ENCODE data around the gene OGDH.

The OGDH gene

GRCh38 chr7:44748045-44748947, 141.9 kb downstream of the OGDH start, which contains the start of gene ZMIZ2 (continued):
- TF ChIP-seq ZBTB44 (tag by site-specific recombination; IDR thresholded peaks at IDR 0.05) (peak; percentile 49), ZNF513 (tag by site-specific recombination; IDR thresholded peaks at IDR 0.05) (no peak), BCL6B (tag by site-specific recombination; IDR thresholded peaks at IDR 0.05) (no peak), HOXC10 (CRISPR knock-in tag; IDR thresholded peaks at IDR 0.05) (no peak)

- Histone ChIP-seq H3K27ac (ENCODE audit: extremely low read depth, low read depth, low read length) (peak overlapping the region; percentile 71; the same call in 1 of the 2 replicates), H3K4me3 (ENCODE audit: low read depth, low read length) (peak overlapping the region; percentile 92), H3K4me1 (ENCODE audit: control insufficient read depth, insufficient read depth, low read length) (no peaks in the 10 kb centered on the region; the same call in 1 of the 2 replicates), H3K36me3 (ENCODE audit: control insufficient read depth in 2 of 2, insufficient read depth in 1 of 2, low read length in 2 of 2) (peaks cover 0 to 15% of the 10 kb centered on the region in 2 experiments; a peak in 2 of 3 replicates), H3K9me3 (ENCODE audit: control insufficient read depth, insufficient read depth, low read depth, low read length) (no peaks in the 10 kb centered on the region)
- ChIA-PET CTCF (interaction anchor here (0.8 to 1.2 kb wide), 2 partner anchors 161 to 174 kb away, joined by 3 read pairs; no protein-coding TSS in a partner anchor), POLR2A (interaction anchor here (0.5 to 2.6 kb wide), 3 partner anchors 114 to 175 kb away, joined by 3 to 10 read pairs (median 5); partner anchors contain the start of genes DDX56 and OGDH)
- no peak for TF ChIP-seq RBAK (tag by site-specific recombination; IDR thresholded peaks at IDR 0.05)
- TF ChIP-seq FEZF1 (tag by site-specific recombination; IDR thresholded peaks at IDR 0.05), result no peak
- no peak for TF ChIP-seq GLI2 (tag by site-specific recombination; IDR thresholded peaks at IDR 0.05; ENCODE audit: borderline replicate concordance, low read depth)
- TF ChIP-seq ZNF335 (tag by site-specific recombination; conservative IDR thresholded peaks at IDR 0.05), result peak; percentile 50
- TF ChIP-seq ZNF248 (tag by site-specific recombination; IDR thresholded peaks at IDR 0.05), result no peak
- TF ChIP-seq ZNF311 (tag by site-specific recombination; IDR thresholded peaks at IDR 0.05; ENCODE audit: borderline replicate concordance), result no peak
- 0 out of 2 replicates have a peak, but pooled peaks have one; percentile 30 for TF ChIP-seq REST (tag by site-specific recombination; IDR thresholded peaks at IDR 0.05)
- TF ChIP-seq ZFHX2 (tag by site-specific recombination; conservative IDR thresholded peaks at IDR 0.05), result peak; percentile 87
- no peak for TF ChIP-seq ZNF146 (tag by site-specific recombination; IDR thresholded peaks at IDR 0.05)
- no peak for TF ChIP-seq ZFP69B (tag by site-specific recombination; IDR thresholded peaks at IDR 0.05)
- peak; percentile 65 for TF ChIP-seq PRDM10 (tag by site-specific recombination; IDR thresholded peaks at IDR 0.05)
- no peak for TF ChIP-seq ZNF394 (tag by site-specific recombination; IDR thresholded peaks at IDR 0.05; ENCODE audit: borderline replicate concordance)
- no peak for TF ChIP-seq ZNF488 (tag by site-specific recombination; IDR thresholded peaks at IDR 0.05)
These were observed 142.7 kb downstream of the OGDH start for GRCh38 chr7:44748948-44749731.
